Stimulated activated CD4-positive, alpha-beta T cell treated with anti-CD3 and anti-CD28 coated beads, Interleukin-4, amount 100 ng/mL, for 4 hours (primary cell): Measurements from ENCODE around the gene HPCAL4.

Experiments used
- DNase-seq, 2 experiments: peaks; one replicate each; pipeline ENCODE4 v3.0.0-alpha.2; 2020

The HPCAL4 gene

GRCh38 chr1:39647247-39647646 is 44.0 kb downstream of the HPCAL4 start:
- no peak for DNase-seq

DNA sequence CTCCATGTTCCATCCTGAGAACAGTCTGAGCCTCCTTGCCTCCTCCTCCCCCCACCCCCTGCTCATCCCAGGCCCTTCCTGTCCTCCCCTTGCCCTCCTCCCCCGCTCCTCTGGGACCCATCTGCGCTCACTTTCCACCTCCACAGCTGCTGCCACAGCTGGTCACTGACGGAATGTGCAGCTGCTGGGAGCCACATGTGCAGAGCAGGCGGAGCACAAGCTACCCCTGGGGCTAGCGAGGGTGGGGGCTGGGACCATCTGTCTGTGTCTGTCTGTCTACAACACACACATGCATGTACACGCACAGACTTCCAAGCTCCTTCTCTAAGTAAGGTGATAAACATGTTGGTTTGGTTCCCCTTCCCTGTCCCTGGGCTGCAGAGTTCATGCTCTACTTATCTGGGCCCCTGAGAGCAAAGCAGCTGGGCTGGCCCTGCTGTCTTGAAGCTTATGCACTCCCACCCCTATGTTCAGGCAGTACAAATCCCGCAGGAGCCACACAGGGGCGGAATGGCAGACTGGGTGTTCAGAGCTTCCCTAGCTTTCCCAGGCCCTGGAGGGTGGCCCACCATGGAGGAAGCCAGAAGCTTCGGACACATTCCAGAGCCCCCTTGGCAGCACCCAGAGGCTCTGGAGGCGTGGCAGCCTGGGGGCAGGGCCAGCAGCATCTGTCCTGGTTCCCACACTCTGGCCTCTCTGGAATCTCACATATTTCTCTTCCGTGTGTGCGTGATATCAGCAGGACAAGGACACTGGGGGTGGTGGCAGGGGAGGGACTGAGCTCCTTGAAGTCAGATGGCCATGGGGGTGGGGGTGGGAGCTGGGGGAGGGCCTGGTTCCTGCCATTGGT is 44.8 kb downstream of the HPCAL4 start:
- no peak for DNase-seq

DNA sequence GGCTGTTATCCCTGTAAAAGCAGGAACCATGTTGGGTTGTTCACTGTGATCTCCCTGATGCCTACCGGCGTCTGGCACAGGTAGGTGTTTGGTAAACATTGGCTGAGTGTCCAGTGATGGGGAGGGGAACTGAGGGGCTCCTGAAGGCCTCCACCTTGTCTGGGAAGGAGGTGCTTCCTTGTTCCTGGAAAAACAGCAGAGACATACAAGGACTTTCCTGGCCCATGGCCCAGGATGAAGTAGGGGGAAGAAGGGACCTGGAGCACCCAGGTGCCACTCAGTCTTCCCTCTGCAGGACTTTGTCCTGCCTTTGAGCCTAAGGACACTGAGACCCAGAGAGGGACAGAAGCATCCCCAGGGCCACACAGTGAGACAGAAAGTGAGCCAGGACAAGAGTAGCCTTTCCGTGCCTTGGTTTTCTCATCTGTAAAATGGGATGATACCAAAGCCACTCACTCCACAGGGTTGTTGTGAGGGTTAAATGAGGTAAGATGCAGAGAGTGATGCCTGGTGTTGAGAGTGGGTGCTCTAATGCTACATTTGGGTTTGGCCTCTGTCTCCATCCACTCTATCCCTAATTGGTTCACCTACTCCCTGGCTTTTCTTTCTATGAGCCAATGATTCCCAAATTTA is 45.7 kb downstream of the HPCAL4 start:
- DNase-seq, result no peak

DNA sequence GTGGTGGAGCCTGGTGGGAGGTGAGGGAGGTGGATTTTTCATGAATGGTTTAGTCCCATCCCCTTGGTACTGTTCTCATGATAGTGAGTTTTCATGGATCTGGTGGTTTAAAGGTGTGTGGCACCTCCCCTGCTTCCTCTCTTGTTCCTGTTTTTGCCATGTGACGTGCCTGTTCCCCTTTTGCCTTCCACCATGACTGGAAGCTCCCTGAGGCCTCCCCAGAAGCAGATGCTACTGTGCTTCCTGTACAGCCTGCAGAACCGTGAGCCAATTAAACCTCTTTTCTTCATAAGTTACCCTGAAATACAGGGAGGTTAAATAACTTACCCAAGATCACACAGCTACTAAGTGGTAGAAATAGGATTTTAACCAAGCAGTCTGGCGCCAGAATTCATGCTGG is 47.5 kb downstream of the HPCAL4 start:
- no peak for DNase-seq

GRCh38 chr1:39642796-39643195 is 48.4 kb downstream of the HPCAL4 start:
- DNase-seq, result no peak

GRCh38 chr1:39640861-39641260 is 50.4 kb downstream of the HPCAL4 start:
- DNase-seq, result no peak

- DNase-seq, result peak; percentile 75 to 78
Measured at GRCh38 chr1:39639305-39640130, 51.7 kb downstream of the HPCAL4 start, which contains the start of gene HEYL. Gene HEYL (minus strand): TSS chr1:39639643. CDS start chr1:39639625, 18 bp downstream.

DNA sequence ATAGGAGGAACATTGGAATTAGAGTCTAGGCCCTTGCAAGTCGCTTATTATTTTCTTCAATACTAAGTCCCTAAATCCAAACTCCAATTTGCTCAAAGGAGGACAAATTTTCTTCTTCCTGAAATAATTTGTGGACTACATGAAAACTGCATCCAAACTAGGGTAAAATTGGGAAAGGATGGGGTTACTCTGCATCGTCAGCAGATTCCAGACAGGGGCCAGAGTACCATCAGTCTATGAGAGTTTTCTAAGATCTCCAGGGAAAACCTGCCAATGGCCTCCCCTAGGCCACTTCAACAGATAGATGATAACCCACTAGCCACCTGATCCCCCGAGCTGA is 52.3 kb downstream of the HPCAL4 start:
- no peak for DNase-seq

GRCh38 chr1:39637361-39637760 is 53.9 kb downstream of the HPCAL4 start:
- DNase-seq, result no peak

DNA sequence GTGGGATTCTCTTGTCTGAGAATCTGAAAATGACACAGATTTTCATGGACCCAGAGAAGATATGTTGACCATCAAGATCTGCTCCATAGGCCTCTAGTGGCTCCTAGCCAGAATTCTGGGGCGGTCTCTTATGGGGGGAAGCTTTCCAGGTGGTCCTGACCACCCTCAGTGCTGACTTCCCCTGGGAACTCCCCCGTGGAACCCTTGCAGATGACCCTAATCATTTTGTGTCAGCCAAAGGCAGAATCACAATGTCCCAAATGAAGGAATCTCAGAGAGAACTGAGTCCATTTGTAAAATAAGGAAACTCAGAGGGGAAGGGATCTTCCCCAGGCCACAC is 55.4 kb downstream of the HPCAL4 start:
- DNase-seq, result no peak

DNA sequence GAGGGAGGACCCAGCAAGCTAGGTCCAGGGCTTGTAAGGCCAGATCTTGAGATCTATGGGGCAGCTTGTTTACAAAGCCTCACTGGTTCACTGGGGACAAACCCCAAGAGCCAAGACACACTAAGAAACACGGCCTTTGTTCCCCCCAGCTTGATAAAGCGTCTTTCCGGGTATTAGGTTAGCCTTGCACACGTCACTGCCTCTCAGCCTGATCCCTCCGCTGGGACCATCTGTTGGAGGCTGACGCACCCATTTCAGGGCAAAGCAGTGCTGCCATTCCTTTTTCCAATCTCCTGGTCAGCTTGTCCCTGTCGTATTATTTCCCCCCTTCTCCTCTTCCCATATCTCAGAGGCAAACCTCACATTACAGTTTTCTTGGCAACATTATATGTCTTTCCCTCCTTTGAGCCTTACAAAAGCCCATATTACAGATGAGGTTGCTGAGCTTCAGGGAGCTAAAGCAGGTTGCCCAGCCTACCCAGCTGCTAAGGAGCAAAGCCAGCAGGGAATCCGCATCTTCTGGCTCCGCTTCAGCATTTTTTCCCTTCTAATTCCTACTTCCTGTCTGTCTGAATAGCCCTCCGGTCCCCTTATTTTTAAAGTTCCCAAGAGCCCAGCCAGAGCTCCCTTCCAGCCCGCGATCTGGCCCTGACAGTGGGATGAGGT is 55.9 kb downstream of the HPCAL4 start:
- no peak for DNase-seq

- DNase-seq, result no peak
Measured at GRCh38 chr1:39633422-39633821, 57.8 kb downstream of the HPCAL4 start.

GRCh38 chr1:39632682-39633417 is 58.4 kb downstream of the HPCAL4 start:
- DNase-seq, result no peak

GRCh38 chr1:39632323-39632681 is 58.9 kb downstream of the HPCAL4 start:
- DNase-seq, result no peak

DNA sequence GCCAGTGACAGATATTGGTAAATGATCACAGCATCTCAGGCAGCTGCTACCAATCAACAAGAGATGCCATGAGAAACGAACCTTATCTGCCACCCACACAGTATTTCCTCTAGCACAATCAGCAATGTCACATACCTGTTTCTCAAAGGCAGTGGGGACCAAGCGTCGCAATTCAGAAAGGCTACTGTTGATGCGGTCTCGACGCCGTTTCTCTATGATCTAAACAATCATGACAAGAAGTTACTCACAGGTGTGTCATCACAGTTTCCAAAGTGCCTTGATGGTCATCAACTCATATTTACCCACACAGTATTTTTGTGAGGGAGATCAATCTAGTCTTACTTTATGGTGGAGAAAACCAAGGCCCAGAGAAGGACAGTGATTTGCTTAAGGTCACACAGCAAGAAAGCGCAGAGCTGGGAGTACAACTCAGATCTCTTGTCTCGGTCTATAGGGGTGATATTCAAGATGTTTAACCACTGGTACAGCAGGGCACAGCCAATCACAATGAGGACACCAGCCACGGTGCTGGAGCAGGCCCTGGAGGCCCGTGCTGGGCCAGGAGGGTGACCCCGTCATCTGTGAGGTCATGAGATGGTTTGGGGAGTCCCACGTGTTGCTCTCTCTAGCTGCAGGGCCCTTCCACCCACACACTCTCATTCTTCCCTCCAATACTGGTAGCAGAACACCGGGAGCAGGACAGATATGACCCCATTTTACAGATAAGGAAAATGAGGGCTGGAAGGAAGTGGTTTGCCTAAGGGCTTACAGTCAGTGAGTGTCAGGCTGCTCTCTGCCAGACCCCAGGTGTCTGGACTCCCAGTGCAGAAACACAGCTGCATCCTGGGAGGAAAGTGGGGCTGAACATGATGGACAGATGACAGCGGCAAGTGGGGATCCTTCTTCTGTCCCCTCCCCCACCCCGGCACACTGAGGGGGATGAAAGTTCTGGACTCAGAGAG is 59.6 kb downstream of the HPCAL4 start:
- DNase-seq, result no peak

- DNase-seq, result no peak
Measured at GRCh38 chr1:39628807-39629350, 62.4 kb downstream of the HPCAL4 start.
